ENCODE data around the gene MEX3C. TPM values are rescaled to one million over a fixed set of nuclear protein-coding genes. Genes with fewer than 3 reads are reported as not detected.

MEX3C gene
- total and polyA plus RNA-seq, 2 of the 4 experiments (the other 2 are of a cell fraction): 26.0 to 50.9 TPM

DNA sequence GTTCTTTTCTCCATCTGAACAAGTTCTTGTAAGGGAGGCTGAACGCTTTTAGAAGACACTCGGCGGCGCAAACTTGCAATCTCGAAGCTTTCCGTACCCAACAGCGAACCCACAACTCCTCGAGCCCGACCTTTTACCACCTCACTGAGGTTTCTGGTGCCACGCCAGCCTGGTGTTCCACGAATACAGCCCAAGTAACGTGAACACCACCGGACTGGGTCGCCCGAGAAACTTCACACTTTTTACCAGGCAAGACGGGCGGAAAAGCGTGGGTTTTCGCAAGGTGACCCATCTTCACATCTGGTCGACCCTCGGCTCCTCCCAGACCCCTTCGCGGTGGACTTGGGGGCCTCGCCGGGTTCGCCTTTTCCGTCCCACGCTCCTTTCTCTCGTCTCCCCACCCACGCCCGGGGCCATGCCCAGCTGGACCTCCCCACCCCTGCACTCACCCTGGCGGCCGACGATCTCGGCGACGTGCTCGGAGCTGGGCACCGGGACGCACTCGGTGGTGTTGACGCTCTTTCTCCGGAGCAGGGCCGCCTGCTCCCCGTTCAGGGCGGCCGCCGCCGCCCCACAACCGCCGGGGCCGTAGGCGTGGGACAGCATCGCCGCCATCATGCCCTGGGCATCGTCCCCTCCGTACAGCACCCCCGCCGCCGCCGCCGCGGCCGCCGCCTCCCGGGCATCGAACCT lies 1.2 kb downstream of the MEX3C start:
- DNase-seq: peak; percentile 15
- ChIA-PET POLR2A (ENCODE audit: unreplicated experiment) (no interaction called here), CTCF (no interaction called here)
- Histone ChIP-seq H3K9me3 (ENCODE audit: control insufficient read depth, insufficient read depth, low read length) (no peaks in the 10 kb centered on the region), H2AFZ (replicated peaks; ENCODE audit: low read length, poor library complexity) (peak overlapping the region; percentile 88), H3K27me3 (ENCODE audit: control insufficient read depth, insufficient read depth, low read length) (no peaks in the 10 kb centered on the region), H3K9me1 (ENCODE audit: insufficient read depth, low read length) (peaks cover 5% of the 10 kb centered on the region), H3K36me3 (ENCODE audit: control insufficient read depth, insufficient read depth, low read length) (no peaks in the 10 kb centered on the region), H2AK5ac (ENCODE audit: low read depth, low read length) (peak overlapping the region; percentile 90; the same call in 1 of the 2 replicates), H3K4me1 (ENCODE audit: control insufficient read depth, insufficient read depth, low read length) (peaks cover 4% of the 10 kb centered on the region; the same call in 1 of the 2 replicates), H3K4me2 (ENCODE audit: low read depth, low read length) (peak overlapping the region; percentile 99), H4K8ac (ENCODE audit: low read depth in 2 of 2, low read length in 2 of 2) (peak overlapping the region; percentile 28 to 70; a peak in 3 of 4 replicates), H3K14ac (replicated peaks; ENCODE audit: low read depth, low read length) (peak overlapping the region; percentile 76), H3K4ac (ENCODE audit: low read depth, low read length) (peak overlapping the region; percentile 89), H4K91ac (ENCODE audit: insufficient read depth, low read depth, low read length) (peak overlapping the region; percentile 85), H2AK9ac (replicated peaks; ENCODE audit: low read depth, low read length, poor library complexity) (peak overlapping the region; percentile 97), H3K4me3 (ENCODE audit: insufficient read depth, low read depth, low read length) (peak overlapping the region; percentile 98), H2BK20ac (ENCODE audit: low read depth, low read length) (no peak overlapping the region), H3K56ac (ENCODE audit: extremely low read depth, insufficient read depth, low read length) (peak overlapping the region; percentile 84), H3K27ac (ENCODE audit: insufficient read depth, low read length) (peak overlapping the region; percentile 87), H2BK120ac (ENCODE audit: low read depth, low read length) (peak overlapping the region; percentile 53), H3K23ac (ENCODE audit: low read depth, low read length) (peak overlapping the region; percentile 93), H4K5ac (ENCODE audit: low read depth, low read length) (peak overlapping the region; percentile 43; the same call in 1 of the 2 replicates), H4K20me1 (ENCODE audit: insufficient read depth, low read length) (peaks cover 44% of the 10 kb centered on the region), H3K18ac (ENCODE audit: low read depth, low read length) (peak overlapping the region; percentile 76), H2BK15ac (ENCODE audit: low read depth, low read length) (peak overlapping the region; percentile 59; the same call in 1 of the 3 replicates), H3K9ac (ENCODE audit: low read depth, low read length) (peak overlapping the region; percentile 96), H2BK5ac (ENCODE audit: low read depth, low read length, poor library complexity, severe bottlenecking) (peak overlapping the region; percentile 75), H3K79me1 (ENCODE audit: low read depth in 1 of 2, low read length in 2 of 2) (peaks cover 0 to 22% of the 10 kb centered on the region in 2 experiments; a peak in 2 of 4 replicates)
- dilution Hi-C loops (cut with HindIII; ENCODE audit: low sequenced_read_pairs, unreplicated experiment): no loop called here
- in situ Hi-C loops (cut with MboI; ENCODE audit: low sequenced_read_pairs): no loop called here
- TF ChIP-seq RAD21 (IDR thresholded peaks at IDR 0.05; ENCODE audit: low read length): no peak
- TF ChIP-seq CHD1 (IDR thresholded peaks at IDR 0.05; ENCODE audit: low read depth, low read length): peak; percentile 76; the same call in 1 of the 2 replicates
- ATAC-seq (ENCODE audit: low read depth): peak; percentile 0
- 1% methylated on average over 28 of the region's 67 CpGs; no CpG with 5 or more reads in 1 of the 2 experiments for WGBS, 2 experiments (ENCODE audit: extremely low coverage in 2 of 2, insufficient read length in 1 of 2)
- intact Hi-C loops (cut with micrococcal nuclease): loop anchor here (5.0 to 10.0 kb wide), 3 partner anchors 164 to 374 kb away; partner anchors contain the start of genes ELAC1, MRO and SMAD4
- no TSS peak for BruUV-seq (replicated peaks)
